ENCODE measurements around the gene BLZF1. TPM values are rescaled to one million over a fixed set of nuclear protein-coding genes. Genes with fewer than 3 reads are reported as not detected.

Gene BLZF1
- total RNA-seq, 4 donors from 2014 or later, result 25.7 to 44.6 (median 37.7) TPM

DNA sequence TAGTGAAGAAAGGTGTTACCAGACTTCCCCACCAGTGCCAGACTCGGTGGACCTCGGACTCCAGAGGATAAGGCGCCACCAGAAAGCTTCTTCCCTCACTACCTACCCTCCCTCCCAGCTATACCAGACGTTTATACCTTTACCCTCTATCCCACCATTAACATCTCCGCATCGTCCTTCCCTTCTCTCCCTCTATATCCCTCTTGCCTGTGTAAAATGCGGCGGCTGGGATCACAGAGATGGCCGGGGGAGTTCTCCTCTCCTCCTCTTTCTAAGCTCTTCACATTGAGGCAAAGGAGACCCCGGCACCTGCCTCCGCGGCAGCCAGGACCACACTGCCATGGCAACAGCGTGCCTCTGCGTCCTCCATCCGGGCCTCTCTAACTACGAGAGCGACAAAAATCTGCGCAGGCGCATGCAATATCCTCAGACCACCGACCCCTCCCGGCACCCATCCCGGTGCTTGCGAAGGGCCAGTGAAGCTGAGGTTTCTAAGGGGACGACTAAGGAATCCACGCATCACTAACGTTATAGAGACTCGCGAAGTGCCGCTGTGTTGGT lies 59.2 kb downstream of the BLZF1 start, which contains the start of gene CCDC181:
TSS of gene CCDC181 (minus strand) at position 394 of the 561 bp plus-strand sequence. CDS start 2,547 bp downstream, outside the sequence.
- DNase-seq, result no peak
- Histone ChIP-seq H3K27me3 (peaks cover 0 to 62% (median 0%) of the 10 kb centered on the region in 4 donors), H3K9me3 (no peaks in the 10 kb centered on the region), H3K36me3 (no peaks in the 10 kb centered on the region), H3K4me3 (peak within 1 kb of the TSS in 3 of 4 donors; percentile 19 to 59 (median 35)), H3K27ac (no peak within 1 kb of the TSS), H3K4me1 (peaks cover 0 to 8% (median 4%) of the 10 kb centered on the region in 3 donors)
- 3 to 7% methylated on average over 27 to 28 of the region's 29 CpGs for WGBS, 2 donors
- TF ChIP-seq POLR2A (IDR thresholded peaks at IDR 0.05), result no peak
- intact Hi-C loops (cut with DNase I), result no loop called here

Other genes starting within 250 kb of the BLZF1 start
- gene NME7, start 398 bp upstream of the BLZF1 start, total RNA-seq, result 10 to 100 TPM in 1 of 4 donors, 1 to 10 TPM in 3; 5.7 to 10.7 (median 7.4) TPM
- gene CCDC181, start 59.3 kb downstream of the BLZF1 start, total RNA-seq, result under 1 TPM in 1 of 4 donors, not detected in 3; 0.38 TPM
- gene SLC19A2, start 117.7 kb downstream of the BLZF1 start, total RNA-seq, result 10 to 100 TPM in 2 of 4 donors, 1 to 10 TPM in 2; 7.0 to 21.4 (median 11.8) TPM
- gene F5, start 218.3 kb downstream of the BLZF1 start, total RNA-seq, result under 1 TPM in 2 of 4 donors, not detected in 2; 0.13 to 0.41 TPM

Data from esophagus squamous epithelium (tissue), 5 donors.